HepG2 (cell line): Measurements from ENCODE around the gene C19orf47. TPM values are rescaled to one million over a fixed set of nuclear protein-coding genes. Genes with fewer than 3 reads are reported as not detected.

Experiments
- ARID2 ChIP-seq: sonication (generic); formaldehyde crosslinking; IDR thresholded peaks from 2 replicates; pipeline ENCODE4 v1.8.1; 2022; ENCODE audit warnings: mild to moderate bottlenecking, missing genetic modification reagents, borderline replicate concordance
- BRCA1 ChIP-seq: sonication (generic); formaldehyde crosslinking; IDR thresholded peaks from 2 replicates; pipeline ENCODE4 v1.4.0; 2020; ENCODE audit warnings: missing genetic modification reagents
- CREBL2 ChIP-seq: sonication (generic); formaldehyde crosslinking; IDR thresholded peaks from 2 replicates; pipeline ENCODE4 v1.8.1; 2023; ENCODE audit warnings: missing genetic modification reagents, mild to moderate bottlenecking, borderline replicate concordance
- ESRRA ChIP-seq: sonication (generic); formaldehyde crosslinking; IDR thresholded peaks from 2 replicates; pipeline ENCODE4 v1.5.1; 2020; ENCODE audit warnings: mild to moderate bottlenecking, low read depth, missing genetic modification reagents
- FOXP4 ChIP-seq: sonication (generic); formaldehyde crosslinking; IDR thresholded peaks from 2 replicates; pipeline ENCODE4 v1.4.0; 2020; ENCODE audit warnings: missing genetic modification reagents
- GPN1 ChIP-seq: sonication (generic); formaldehyde crosslinking; IDR thresholded peaks from 2 replicates; pipeline ENCODE4 v1.5.1; 2020; ENCODE audit warnings: missing genetic modification reagents, borderline replicate concordance
- HNRNPLL ChIP-seq: fragments of 200-400 bp; formaldehyde crosslinking; IDR thresholded peaks from 2 replicates; pipeline ENCODE4 v1.6.1; 2017; ENCODE audit warnings: mild to moderate bottlenecking, low read depth, low read length; ENCODE audit not compliant: poor library complexity, severe bottlenecking
- HOXD1 ChIP-seq: sonication (generic); formaldehyde crosslinking; IDR thresholded peaks from 2 replicates; pipeline ENCODE4 v1.5.0; 2020; ENCODE audit warnings: missing genetic modification reagents
- IKZF4 ChIP-seq: sonication (generic); formaldehyde crosslinking; IDR thresholded peaks from 2 replicates; pipeline ENCODE4 v1.5.1; 2020; ENCODE audit warnings: borderline replicate concordance, mild to moderate bottlenecking, low read depth, missing genetic modification reagents; ENCODE audit errors: not compliant biosample characterization
- MEIS2 ChIP-seq: sonication (generic); formaldehyde crosslinking; IDR thresholded peaks from 2 replicates; pipeline ENCODE4 v1.9.0; 2021; ENCODE audit warnings: mild to moderate bottlenecking, missing genetic modification reagents
- NCOR1 ChIP-seq: fragments of 200-600 bp; sonication (generic); IDR thresholded peaks from 2 replicates; pipeline ENCODE4 v1.7.0; 2017; ENCODE audit warnings: antibody characterized with exemption, low read length, borderline replicate concordance
- RAD21 ChIP-seq: fragments of 450-650 bp; formaldehyde crosslinking; IDR thresholded peaks from 2 replicates; pipeline ENCODE4 v1.5.0; 2020; ENCODE audit warnings: mild to moderate bottlenecking
- RELA ChIP-seq: sonication (generic); formaldehyde crosslinking; IDR thresholded peaks from 2 replicates; pipeline ENCODE4 v1.4.0; 2020; ENCODE audit warnings: missing genetic modification reagents
- RFX5 ChIP-seq: IDR thresholded peaks from 2 replicates; pipeline ENCODE4 v1.6.1; 2011; ENCODE audit warnings: low read depth, low read length, improper control_type of control experiment
- SAP130 ChIP-seq: IDR thresholded peaks from 2 replicates; pipeline ENCODE4 v1.6.1; 2016; ENCODE audit warnings: low read depth
- TFDP2 ChIP-seq: sonication (generic); formaldehyde crosslinking; IDR thresholded peaks from 2 replicates; pipeline ENCODE4 v1.4.0; 2020; ENCODE audit warnings: missing genetic modification reagents
- THAP9 ChIP-seq: sonication (generic); formaldehyde crosslinking; IDR thresholded peaks from 2 replicates; pipeline ENCODE4; 2020; ENCODE audit warnings: missing genetic modification reagents, mild to moderate bottlenecking, borderline replicate concordance
- ZKSCAN5 ChIP-seq: sonication (generic); formaldehyde crosslinking; IDR thresholded peaks from 2 replicates; pipeline ENCODE4 v1.5.1; 2020; ENCODE audit warnings: mild to moderate bottlenecking, missing genetic modification reagents
- ZNF205 ChIP-seq: IDR thresholded peaks from 2 replicates; pipeline ENCODE4 v1.6.1; 2018; ENCODE audit warnings: missing biosample characterization, missing genetic modification reagents
- ZNF30 ChIP-seq: sonication (generic); formaldehyde crosslinking; IDR thresholded peaks from 2 replicates; pipeline ENCODE4 v1.5.0; 2020; ENCODE audit warnings: mild to moderate bottlenecking, missing genetic modification reagents
- ZNF790 ChIP-seq: sonication (generic); formaldehyde crosslinking; IDR thresholded peaks from 2 replicates; pipeline ENCODE4 v1.8.0; 2022; ENCODE audit warnings: missing genetic modification reagents, mild to moderate bottlenecking, borderline replicate concordance
- ZSCAN29 ChIP-seq: sonication (generic); formaldehyde crosslinking; conservative IDR thresholded peaks from 2 replicates; pipeline ENCODE4 v1.4.0; 2020; ENCODE audit warnings: mild to moderate bottlenecking, missing genetic modification reagents
- ZZZ3 ChIP-seq: sonication (generic); formaldehyde crosslinking; IDR thresholded peaks from 2 replicates; pipeline ENCODE4 v1.4.0; 2020; ENCODE audit warnings: missing genetic modification reagents, mild to moderate bottlenecking, borderline replicate concordance
- polyA plus RNA-seq, 8 experiments: library from polyadenylated mRNA; depleted of rRNA in 3 of 8; stranded (reverse) in 7 of 8; unstranded in 1 of 8; fragments of >200 nt; fragmentation: Illumina TruSeq in 4 of 8; extraction: Trizol in 4 of 8; gene quantifications; 2 replicates each; pipeline versions ENCODE4 v1.2.1 to v1.2.3, GENCODE V29; 2011 to 2016; ENCODE audit warnings: low read depth in 4 of 8, missing spikeins in 1 of 8, mixed read lengths in 1 of 8; ENCODE audit not compliant: insufficient read depth in 1 of 8
- total RNA-seq, 5 experiments: library from RNA; depleted of rRNA; stranded (reverse); fragments of >200 nt; fragmentation: Illumina TruSeq; extraction: Trizol; gene quantifications; 2 replicates each; pipeline ENCODE4 v1.2.3, GENCODE V29; 2016; ENCODE audit warnings: low read depth in 1 of 5

C19orf47 gene
- total and polyA plus RNA-seq, 2 of the 13 experiments (the other 11 are each of a cell fraction or from before 2014, with no cell fraction given), result 8.1 to 10.6 TPM

GRCh38 chr19:40285353-40286234 is 62.6 kb downstream of the C19orf47 start (continued):
- TF ChIP-seq THAP9 (CRISPR knock-in tag) (peak; percentile 68; the same call in 1 of the 2 replicates), HNRNPLL (peak; percentile 61), CREBL2 (CRISPR knock-in tag) (no peak; the same call in 1 of the 2 replicates), NCOR1 (no peak), ZKSCAN5 (CRISPR knock-in tag) (no peak), TFDP2 (CRISPR knock-in tag) (no peak), ZNF790 (CRISPR knock-in tag) (no peak), ARID2 (CRISPR knock-in tag) (no peak), ZZZ3 (CRISPR knock-in tag) (peak; percentile 48; the same call in 1 of the 2 replicates), RELA (CRISPR knock-in tag) (no peak), ESRRA (CRISPR knock-in tag) (no peak), RAD21 (CRISPR knock-in tag) (no peak), SAP130 (CRISPR knock-in tag) (peak; percentile 41; the same call in 1 of the 2 replicates), IKZF4 (CRISPR knock-in tag) (peak; percentile 16), BRCA1 (CRISPR knock-in tag) (0 out of 2 replicates have a peak, but pooled peaks have one; percentile 60), ZNF205 (peak; percentile 99), GPN1 (CRISPR knock-in tag) (no peak), HOXD1 (CRISPR knock-in tag) (0 out of 2 replicates have a peak, but pooled peaks have one; percentile 27), RFX5 (peak; percentile 55; the same call in 1 of the 2 replicates), ZSCAN29 (CRISPR knock-in tag) (no peak), FOXP4 (CRISPR knock-in tag) (peak; percentile 53; the same call in 1 of the 2 replicates), ZNF30 (CRISPR knock-in tag) (no peak), MEIS2 (CRISPR knock-in tag) (no peak)
